Dermis microvascular lymphatic vessel endothelial cell (primary cell): ENCODE results near the gene DCDC2C. TPM values are rescaled to one million over a fixed set of nuclear protein-coding genes. Genes with fewer than 3 reads are reported as not detected.
"Not testable (repeated sequence)": the region's sequence is repeated elsewhere in the genome, so short reads cannot be mapped to it uniquely, and the experiment has no call there.

Experiments used
- DNase-seq, 2 donors: peaks; one replicate each; pipeline versions ENCODE4 v3.0.0 to v3.0.0-alpha.2; 2010; ENCODE audit warnings: low read depth in 2 of 2
- total RNA-seq: library from RNA; depleted of rRNA; stranded (reverse); fragments of >200 nt; gene quantifications from 2 replicates; pipeline ENCODE4 v1.2.1, GENCODE V29; 2014

Gene DCDC2C
- total RNA-seq, 1 donor from 2014 or later = 0.13 TPM

DNA sequence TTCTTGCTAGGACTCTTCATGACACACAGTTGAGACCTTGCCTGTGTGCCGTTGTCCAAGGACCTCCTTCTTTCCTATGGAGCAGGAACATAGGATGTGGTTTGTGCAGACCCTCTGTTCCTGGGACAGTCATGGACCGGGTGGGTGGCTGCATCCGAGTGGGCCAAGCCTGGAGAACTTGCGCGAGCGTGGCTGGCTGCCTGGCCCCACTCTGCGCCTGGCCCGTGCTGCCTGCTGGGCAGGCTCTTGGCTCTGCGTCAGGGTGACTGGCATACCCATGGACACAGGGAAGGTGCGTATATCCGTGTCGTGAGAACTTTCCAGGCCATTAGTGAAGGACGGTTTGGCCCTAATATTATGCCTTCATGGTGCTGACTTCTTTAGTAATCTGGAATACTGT, 68.2 kb downstream of the DCDC2C start:
- DNase-seq = no peak

DNA sequence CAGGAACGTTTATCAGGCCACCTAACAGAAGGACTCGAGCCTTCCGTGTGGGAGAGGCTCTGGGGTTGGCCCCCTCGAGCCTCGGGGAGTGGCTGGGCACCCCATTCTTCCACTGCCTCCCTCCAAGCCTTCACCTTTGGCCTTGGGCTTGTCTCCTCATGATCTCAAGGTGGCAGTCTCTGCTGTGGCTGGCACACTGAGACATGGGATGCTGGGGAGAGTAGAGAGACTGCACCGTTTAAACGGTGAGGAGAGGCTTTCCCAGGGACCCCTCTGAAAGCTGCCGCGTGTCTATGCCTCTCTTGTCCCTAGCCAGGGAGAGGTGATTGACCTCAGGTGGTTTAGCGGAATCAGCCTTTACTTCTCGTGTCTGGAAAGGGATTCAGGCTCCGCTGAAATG, 71.0 kb downstream of the DCDC2C start:
- no peak for DNase-seq

DNA sequence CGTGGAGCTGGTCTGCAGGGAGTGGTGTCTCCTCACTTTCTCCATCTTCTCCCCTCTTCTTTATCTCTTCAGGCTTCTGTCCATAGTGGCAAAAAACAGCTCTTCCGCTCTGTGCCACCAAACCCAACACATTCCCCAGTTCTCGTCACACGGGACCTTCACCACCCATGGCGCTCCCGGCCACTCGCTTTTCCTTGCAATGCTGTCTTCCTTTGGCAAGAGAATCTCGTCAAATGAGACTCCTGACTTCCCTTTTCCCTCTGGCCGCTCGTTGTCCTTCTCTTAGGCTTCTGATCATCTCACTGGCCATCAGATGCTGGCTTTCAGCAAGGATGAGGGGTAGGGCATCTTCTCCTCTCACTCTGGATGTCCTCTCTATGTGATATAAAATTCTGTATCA, 72.9 kb downstream of the DCDC2C start:
- DNase-seq = no peak

- DNase-seq = no peak
Observed at GRCh38 chr2:3777966-3778365, 74.6 kb downstream of the DCDC2C start.

- DNase-seq = peak in 1 of 2 donors; percentile 17
Observed at GRCh38 chr2:3778851-3779495, 75.6 kb downstream of the DCDC2C start.

DNA sequence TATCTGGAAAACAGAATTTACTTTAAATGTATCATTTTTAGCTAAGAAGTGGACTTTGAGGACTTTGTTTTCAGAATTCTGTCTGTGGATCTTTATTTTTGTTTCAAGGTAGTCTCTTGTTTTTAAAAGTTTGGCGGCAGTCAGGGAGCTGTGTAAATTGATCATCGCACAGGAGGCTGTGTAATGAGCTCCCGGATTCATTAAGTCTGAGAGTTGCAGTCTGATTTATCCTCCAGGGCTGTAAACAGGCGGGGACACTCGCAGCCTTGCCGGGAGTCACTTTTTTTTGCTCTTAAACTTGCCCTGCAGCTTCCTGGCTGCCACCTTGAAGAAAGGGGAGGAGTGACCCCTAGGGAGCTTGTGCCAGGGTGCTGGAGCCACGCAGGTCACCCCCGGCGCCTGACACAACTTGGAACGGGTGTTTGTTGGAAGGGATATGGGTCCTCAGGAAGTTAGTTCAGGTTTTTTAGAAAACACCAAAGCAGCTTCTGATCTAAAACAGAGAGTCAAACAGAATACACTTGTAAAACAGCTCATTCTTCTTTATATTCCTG, 76.2 kb downstream of the DCDC2C start:
- no peak for DNase-seq

DNA sequence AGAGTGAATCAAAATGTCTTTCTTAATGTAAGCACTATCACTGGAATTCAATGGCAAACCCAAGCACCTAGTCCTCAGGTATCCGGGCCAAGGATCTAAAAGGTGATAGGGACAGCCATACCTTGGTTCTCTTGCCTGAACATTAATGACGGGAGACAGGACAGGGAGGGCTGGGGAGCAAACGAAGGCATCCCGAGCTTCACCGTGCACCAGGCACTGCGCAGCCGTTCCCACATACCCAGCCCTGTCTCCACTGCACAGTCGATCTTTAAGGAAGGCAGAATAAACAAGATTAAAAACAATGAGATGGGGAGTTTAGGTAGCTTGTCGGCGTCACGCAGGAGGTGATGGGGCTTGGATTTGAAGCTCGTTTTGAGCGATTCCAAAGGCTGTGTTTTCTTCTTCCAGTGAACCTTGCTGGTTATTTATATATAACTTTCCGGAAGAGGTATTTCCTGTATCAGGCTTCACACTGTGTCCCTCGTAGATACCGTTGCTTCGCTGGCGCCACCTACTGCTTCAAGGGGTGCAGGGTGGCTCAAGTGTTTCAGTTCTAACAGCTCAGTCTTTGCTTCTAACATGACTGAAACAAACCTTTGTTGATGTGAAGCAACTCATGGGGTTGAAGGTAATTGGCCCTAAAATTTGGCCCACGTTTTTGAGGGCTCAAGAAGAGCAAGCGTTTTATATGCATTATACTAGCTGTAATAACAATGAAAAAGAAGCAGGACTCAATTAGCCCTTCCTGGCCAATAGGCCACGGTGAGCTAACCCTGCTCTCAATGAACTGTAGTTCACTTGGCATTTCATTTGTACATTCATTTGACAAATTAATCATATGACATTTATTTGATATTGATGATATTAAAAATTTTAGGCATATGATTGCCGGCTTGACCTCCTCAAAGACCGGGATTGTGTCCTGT, 77.4 kb downstream of the DCDC2C start:
- DNase-seq = peak; percentile 36 to 63

DNA sequence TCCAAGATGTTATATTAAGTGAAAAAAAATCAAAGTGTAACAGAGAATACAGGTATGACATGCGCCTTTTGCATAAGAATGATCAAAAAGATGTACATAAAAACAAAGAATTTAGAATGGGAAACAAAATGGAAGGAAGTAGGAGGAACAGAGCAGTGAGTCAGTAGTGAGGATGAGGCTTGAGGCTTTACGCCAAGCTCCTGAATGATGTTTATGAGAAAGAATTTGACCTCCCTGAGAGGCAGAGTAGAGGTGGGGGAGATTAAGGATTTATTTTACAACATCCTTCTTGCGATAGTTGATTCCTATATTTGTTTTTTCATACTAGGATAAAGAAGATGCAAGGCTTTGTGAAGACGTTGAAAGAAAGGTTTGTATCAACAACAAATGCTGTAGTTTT, 81.4 kb downstream of the DCDC2C start:
- DNase-seq = no peak

GRCh38 chr2:3785220-3785889, 82.0 kb downstream of the DCDC2C start:
- DNase-seq = no peak

DNA sequence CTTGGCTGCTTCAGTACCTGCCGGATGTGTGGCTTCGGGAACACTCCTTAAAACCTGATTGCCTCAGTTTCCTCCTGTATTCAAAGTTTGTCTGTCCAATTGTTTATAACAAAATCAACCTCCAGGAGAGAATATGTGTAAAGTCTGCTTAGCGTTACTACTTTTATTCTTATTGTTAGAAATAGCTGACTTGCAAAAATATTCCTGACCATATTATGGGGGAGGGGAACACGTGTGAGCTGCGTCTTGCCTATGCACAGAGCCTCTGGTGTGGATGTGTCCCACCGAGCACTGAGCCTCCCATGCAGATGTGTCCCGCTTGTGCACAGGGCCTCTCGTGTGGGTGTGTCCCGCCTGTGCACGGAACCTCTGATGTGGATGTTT, 82.5 kb downstream of the DCDC2C start:
- DNase-seq = no peak

DNA sequence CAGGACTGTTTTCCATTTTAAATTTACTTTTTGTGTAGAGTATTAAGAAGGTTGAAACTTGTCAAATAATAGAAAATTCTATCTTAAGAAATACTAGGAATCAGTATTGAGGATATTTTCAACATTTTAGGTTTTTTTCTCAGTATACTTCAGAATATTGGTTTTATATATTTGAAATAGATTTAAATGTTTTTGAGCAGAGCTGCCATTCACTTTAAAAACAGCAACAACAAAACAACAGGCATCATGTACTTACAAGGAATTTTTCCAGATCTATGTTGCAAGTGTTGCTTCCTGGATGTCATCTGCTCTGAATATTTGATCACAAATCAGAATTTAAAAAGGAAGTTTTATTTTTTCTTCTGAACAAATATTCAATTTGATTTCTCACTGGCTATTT, 84.4 kb downstream of the DCDC2C start:
- DNase-seq = no peak

GRCh38 chr2:3789256-3789655, 85.9 kb downstream of the DCDC2C start:
- no peak for DNase-seq

- no peak for DNase-seq
Observed at GRCh38 chr2:3793249-3793648, 89.9 kb downstream of the DCDC2C start.

GRCh38 chr2:3801506-3801905, 98.1 kb downstream of the DCDC2C start:
- no peak for DNase-seq

DNA sequence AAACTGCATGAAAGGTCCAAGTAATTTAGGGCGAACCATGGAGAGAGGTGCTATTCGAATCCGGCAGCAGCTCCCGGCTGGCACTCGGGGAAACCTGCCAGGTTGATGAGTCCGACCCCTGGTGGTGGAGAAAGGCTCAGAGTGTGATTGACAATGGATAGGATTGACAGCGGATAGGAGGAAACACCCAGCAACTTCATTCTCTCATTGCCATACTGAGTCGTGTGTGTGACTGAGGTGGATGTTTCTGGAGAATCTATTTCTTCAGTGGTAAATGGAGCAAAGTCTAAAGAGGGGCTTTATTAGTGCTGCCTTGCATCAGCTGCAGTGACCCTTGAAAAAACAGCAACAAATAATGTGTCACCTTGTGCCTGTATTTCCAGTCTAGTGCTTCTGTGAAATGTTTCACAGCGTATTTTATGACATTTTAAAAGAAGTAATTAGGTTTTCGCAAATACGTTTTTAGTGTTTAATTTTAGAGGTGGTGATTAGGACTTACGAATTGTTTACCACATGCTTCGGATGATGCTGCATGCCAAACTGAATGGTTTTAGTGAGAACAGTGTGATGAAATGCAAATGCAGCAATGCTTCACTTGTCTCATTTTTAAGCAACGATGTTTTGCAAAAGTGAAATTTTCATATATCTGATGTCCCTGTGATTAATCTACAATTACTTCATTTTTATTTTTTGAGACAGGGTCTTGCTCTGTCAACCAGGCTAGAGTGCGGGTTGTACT, 102.0 kb downstream of the DCDC2C start:
- no peak for DNase-seq

DNA sequence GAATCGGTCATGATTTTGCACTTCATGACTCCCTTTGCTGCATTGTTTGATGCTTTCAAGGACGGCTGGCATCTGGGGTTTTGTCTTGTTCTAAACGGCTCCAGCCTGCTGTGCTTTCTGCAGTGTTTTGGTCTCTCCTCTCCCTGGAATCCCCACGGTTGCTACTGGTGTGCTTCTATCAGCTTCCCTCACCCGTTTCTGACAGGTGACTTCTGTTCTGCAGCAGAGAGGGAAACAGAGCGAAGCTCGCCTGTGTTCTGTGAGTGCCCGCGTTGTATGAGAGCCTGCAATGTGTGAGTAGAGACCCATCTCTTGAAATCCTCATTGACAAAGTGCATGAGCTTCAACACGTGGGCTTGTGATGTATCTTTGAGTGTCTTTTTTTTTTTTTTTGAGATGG, 102.8 kb downstream of the DCDC2C start:
- DNase-seq = no peak

DNA sequence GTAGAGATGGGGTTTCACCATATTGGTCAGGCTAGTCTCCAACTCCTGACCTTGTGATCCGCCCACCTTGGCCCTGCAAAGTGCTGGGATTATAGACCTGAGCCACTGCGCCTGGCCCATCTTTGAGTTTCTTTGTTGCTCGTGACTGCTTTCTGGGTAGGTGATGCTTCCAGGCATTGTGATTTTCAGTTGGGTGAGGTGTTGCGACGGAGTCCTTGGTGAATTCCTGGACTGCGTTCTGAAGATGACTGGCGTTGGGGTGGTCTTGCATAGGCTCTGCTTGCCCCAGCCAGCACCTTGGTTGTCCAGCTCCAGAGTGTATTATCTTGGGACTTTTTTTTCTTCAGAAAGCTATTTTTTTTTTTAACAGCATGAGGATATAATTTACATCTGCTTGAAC, 103.4 kb downstream of the DCDC2C start:
- DNase-seq = no peak

DNA sequence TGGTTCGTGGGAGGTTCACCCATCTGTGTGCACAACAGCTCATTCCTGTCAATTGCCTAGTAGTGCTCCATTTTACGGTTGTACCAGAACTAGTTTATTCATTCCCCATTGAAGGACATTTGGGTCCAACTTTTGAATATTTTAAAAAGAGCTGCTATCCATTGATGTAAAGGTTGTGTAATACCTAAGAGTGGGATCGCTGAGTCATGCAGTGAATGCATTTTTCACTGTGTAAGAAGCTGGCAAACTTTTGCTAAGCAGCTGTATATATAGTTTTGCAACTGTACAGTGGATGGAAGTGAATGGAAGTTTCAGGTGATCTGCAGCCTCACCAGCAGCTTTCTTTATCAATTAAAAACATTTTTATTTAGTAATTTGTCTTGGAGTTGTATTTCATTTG, 104.5 kb downstream of the DCDC2C start:
- DNase-seq = no peak

DNA sequence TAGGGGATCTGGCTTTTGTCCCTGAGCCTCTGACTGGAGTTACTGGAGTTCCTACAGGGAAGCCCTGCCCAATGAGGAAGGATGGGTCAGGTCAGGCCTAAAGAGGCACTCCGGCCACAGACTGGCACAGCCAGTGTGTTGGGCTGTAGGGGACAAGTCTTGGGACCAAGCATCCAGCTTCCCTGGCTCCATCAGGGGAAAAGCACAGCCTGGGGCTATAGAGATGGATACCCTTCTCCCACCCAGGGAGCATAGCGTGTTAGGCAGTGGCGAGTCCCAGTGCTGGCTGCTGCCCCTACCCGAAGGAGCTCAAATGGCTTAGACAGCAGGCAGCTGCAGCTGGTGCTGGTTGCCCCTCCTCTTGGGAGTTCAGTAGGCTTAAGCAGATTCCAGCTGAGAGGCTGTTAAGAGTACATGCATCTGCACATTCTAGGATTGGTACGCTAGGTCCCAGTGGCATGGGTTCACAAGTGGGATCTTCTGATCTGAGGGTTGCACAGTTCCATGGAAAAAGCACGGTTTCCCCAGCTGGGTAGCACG, 111.4 kb downstream of the DCDC2C start:
- no peak for DNase-seq

DNA sequence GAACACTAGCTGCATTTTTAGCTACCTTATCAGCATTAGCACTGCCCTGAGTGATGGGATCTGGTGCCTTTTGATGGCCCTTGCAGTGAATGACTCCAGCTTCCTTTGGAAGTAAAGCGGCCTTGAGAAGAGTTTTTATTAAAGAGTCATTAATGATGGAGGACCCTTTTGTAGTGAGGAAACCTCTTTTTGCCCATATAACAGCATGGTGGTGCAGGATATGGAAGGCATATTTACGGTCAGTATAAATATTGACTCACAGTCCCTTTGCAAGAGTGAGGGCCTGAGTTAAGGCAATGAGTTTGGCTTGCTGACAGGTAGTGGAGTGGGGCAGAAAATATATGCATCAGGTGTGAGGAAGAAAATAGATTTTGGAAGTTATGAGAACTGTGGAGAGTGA, 113.8 kb downstream of the DCDC2C start:
- DNase-seq = not testable (repeated sequence)

DNA sequence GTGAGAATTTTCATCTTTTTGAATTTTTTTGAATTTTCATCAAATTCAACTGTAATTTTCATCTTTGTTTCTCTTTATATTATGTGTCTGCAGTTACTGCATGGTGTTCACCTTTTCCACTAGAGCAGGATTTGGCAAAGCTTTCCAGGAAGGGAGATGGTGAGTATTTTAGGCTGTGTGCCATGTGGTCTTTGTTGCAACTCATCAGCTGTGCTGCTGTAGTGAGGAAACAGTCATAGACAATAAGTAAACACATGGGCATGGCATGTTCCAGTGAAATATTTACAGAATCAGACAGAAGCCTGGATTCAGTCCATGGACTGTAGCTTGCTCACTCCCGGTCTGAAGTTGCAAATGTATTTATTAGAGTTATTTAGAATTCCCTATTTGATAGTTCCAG, 120.4 kb downstream of the DCDC2C start:
- peak; percentile 7 to 39 for DNase-seq
